Fibroblast of skin of left quadriceps (primary cell): ENCODE results near the gene SKP1.

Experiments used
- DNase-seq, 2 experiments: peaks; one replicate each; pipeline ENCODE4 v3.0.0-alpha.2; 2013; ENCODE audit warnings: low read depth in 2 of 2

SKP1 gene

DNA sequence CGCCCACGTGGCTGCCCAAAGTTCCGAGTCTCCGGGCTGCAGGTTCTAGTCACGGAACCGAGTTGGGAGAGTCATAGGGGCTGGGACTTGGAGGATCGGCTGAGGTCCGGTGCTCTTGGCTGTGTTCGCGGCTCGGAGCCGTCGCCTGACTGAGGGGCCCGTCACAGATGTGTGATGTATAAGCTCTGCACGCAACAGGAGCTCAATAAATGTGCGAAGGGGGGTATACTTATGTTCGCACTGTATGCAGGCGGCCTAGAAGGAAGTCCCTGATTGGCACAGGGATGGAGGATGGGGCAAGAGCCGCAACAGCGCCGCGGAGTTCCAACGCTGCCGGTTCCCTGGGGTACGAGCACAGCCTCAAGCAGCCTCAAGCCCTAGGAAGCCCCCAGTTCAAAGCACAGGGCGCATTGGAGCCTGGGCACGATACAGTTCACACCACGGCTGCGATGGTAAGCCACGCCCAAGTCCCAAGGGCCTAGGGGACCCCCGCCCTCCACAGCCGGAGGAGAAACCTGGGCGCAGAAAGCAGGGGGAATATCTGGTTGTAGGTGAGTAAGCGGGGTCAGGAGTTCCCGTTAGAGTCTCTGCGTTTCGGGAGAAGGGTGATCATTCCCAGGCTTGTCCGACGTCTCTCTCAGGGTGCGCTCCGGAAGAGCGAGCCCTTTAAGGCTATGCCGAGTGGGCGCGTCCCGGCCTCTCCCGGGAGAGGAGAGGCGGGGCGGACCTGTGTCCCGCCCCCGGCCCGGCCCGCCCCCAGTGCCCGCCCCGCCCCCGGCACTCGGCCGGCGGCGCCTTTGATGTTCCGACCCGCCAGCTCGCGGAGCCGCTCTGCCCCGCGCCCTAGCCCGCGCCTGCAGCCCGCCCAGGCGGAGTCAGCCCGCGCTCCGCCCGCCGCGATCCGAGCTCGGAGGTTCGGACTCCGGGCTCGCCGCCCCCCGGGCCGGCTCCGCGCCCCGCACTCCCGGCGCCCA lies 62.6 kb downstream of the SKP1 start, which contains the start of gene TCF7:
TCF7 (plus strand) TSS at position 780 of the 974 bp plus-strand sequence. CDS start 226 bp downstream, outside the sequence.
- peak; percentile 37 for DNase-seq

DNA sequence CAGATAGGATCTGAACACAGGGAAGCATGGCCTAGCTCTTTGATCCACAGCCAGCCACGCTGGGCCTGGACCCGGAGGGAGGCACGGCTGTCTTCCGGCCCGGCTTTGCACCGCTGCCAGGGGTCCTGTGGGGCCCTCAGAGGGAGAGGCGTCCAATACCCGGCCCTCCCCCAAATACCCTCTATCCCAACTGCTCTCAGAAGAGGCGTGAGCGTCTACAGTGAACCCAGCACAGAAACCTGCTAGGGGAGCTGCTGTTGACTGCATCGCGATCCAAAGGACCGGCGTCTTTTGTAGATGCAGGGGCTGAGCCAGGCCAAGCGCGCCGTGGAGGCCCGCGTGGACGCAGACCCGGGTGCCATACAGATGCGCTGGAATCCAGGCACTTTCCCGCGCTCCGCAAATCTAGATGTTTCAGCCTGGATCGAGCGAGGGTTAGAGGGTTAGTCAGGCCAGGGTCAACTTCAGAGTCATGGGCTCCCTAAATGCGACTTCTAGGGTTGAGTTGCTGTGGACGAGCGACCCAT lies 63.3 kb downstream of the SKP1 start:
- no peak for DNase-seq

DNA sequence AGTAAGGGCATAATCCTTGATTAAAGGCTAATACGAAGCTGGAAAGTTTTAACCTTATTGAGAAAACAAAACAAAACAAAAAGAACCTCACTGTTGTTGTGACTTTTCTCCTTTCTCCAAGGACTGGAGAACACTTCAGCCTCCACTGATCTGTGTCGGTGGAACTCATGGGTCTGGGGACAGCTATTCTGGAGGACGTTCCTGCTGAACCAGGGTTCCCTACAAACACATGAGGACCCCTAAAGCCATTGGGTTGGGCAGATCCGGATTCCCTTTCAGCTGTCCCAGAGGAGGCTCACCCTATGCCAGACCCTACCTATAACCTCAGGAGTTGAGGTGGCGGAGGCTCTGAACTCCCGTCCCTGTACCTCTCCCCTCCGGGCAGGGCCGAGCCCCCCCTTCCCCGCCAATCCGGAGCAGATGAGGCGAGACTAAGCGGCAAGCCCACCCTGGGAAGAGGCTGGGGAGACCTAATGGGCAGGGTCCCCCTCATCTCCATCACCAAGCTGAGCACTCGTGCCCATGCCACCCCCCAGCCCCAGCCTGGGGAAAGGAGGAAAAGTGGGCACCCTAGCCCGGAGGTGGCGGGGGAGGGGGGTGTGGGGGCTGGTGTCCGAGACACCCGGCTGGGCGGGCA lies 63.9 kb downstream of the SKP1 start:
- no peak for DNase-seq

DNA sequence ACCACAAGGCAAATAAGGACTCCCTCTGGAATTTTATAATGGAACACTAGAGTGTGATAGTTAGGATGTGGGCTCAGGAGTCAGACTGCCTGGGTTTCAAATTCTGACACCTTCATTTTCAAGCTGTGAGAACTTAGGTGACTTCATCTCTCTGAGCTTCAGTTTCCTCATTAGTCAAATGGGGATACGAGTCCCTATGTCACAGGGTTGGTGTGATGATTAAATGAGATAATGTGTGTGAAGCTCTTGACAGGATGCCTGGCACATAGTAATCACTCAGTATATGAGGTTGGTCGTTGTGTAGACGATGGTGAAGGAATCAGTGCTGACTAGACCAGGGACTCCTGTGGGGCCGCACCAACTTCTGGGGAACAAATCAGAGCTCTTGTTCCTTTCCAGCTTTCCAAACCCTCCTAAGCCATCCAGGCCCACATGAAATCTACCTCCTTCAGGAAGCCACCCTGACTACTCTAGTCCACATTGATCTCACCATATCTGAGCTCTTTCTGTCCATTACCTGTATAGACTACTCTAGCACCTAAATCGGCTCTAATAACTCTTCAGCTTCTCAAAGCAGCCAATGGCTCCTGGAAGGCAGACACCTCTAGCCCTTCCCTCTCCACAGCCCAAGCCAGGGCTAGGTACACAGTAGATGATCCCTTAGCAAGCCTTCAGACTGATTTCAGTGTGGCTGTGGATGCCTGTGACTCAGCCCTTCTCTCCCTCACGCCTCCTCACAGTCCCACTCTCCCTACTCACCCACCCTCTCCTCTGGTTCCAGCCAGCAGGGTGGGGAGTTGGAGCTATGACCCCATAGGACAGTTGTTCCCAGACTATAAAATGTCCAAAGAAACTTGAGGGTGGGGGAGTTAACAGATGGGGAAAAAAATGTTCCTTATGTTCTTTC lies 64.8 kb downstream of the SKP1 start:
- no peak for DNase-seq

DNA sequence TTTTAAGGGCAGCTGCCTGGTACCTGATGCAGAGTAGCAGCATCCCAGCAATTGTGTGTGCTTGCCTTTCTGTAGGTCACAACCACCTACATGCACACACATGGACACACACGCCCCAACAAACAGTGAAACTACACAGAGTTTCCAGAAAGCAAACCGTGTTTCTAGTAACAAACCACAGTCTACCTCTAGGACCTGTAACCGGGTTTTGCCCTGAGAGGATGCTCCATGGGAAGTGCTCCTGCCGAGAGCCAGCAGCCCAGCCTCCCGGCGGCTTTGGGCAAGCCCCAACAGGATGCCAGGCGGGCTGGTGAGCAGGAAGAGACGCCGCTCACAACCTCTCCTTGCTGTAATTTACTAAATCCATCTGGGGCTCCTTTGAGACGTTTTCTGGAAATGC lies 66.4 kb downstream of the SKP1 start:
- DNase-seq, result no peak

- no peak for DNase-seq
These were observed 69.0 kb downstream of the SKP1 start for GRCh38 chr5:134107779-134108178.

DNA sequence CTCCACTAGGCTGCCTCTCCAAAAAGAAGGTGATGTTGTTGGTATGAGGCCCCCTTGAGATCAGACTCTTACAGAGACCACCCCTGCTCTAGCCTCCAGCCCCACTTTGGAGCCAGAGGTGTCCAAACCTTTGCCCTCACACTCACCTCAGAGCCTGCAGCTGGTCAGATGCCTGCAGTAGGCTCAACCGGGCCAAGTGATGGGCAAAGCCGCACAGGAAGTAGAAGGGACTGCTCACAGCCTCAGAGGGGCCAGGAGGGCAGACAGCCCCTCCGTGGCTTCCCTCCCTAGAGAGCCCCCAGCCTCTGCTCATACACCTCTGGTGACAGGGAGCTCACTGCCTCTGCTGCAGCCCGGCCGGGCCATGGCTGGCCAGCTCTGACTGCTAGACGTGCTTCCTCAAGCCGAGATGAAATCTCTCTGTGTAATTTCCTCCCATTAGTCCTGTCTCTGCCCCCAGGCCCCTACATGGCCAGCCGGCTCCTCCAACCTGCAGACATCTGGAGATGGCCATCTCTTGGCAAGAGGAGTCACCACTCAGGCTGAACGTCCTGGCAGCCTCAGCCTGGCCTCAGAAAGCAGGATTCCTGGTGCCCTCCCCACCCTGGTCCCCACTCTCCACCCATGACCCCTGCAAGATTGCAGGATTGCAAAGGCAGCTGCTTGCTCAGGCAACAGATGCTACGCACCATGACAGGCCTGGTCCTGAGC lies 69.6 kb downstream of the SKP1 start:
- no peak for DNase-seq

DNA sequence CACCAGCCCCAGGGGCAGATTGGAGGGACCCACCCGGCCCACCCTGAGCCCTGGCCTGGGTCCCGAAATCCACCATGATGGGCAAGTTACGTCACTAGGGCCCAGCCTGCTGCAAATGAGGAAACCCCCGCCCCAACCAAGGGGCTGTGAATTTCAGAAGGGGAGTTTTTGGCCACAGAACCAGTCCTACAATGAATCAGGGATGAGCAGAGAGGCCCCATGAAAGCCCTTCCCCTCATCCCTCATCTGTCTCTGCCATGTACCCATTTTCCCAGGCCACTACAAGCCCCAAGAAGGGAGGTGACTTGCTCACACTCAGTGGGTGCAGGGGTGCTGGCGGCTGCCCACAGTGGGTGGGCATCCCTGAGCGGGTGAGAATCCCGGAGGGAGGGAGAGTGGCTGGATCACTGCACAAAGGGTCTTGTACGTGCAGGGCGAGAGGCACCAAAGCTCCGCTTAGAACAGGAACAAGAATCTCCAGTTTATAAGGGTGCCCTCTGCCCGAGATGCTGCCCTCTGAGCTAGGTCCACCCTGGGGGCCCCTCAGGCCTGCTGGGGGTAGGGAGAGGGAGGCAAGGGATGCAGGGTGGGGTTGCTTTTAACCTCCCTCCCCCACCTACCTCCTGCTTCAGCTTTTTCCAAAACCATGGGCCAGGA lies 72.6 kb downstream of the SKP1 start:
- DNase-seq, result no peak

- DNase-seq, result no peak
These were observed 73.4 kb downstream of the SKP1 start for GRCh38 chr5:134103397-134103796.

- no peak for DNase-seq
These were observed 74.9 kb downstream of the SKP1 start for GRCh38 chr5:134101686-134102439.

GRCh38 chr5:134100283-134101091 lies 76.3 kb downstream of the SKP1 start:
- no peak for DNase-seq

DNA sequence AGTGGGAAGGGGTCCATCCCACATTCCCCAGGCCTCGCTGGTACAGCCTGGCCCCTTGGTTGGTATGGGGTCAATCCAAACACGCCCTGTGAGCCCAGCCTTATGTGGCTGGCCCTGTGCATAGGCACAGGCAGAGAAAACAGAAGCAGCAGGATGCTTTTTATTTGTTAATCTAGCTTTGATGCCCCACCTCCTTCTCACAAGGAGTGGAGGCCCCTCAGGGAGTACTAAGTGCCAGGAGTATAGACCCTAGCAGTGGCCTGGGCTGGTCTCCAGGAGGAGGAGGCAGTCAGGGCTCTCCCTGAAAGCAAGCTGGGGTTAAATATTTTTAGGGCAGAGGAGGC lies 76.8 kb downstream of the SKP1 start:
- no peak for DNase-seq

DNA sequence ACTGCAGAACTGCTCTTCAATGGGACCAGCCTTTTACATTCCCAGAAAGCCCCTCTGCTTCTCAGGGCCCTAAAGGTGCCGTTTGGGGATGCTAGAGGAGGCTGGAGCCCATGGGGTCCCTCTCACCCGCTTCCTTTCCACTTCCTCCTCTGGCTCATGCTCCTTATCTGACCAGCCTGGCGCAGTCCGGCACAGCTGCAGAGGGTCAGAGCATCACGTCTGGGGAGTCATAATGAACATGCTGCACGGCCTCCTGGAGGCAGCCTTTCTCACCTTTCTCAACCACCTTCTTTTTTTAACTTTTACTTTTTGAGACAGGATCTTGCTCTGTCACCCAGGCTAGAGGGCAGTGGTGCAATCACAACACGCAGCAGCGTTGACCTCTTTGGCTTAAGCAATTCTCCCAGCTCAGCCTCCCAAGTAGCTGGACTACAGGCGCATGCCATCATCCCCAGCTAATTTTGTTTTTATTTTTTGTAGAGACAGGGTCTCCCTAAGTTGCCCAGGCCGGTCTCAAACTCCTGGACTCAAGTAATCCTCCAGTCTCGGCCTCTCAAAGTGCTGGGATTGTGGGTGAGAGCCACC lies 77.4 kb downstream of the SKP1 start:
- DNase-seq, result no peak
